MM.1S (cell line): Measurements from ENCODE around the gene APOF.

Experiments used
- DNase-seq: peaks from one replicate; pipeline ENCODE4 v3.0.0-alpha.2; 2015
- H2AFZ ChIP-seq: fragments of 300-600 bp; sonication (generic); 2 replicates; pipeline ENCODE4 v1.6.0; 2016; ENCODE audit warnings: antibody characterized with exemption, low read length
- H3F3A ChIP-seq: fragments of 300-600 bp; sonication (generic); 2 replicates; pipeline ENCODE4 v1.6.1; 2016; ENCODE audit warnings: mild to moderate bottlenecking, antibody characterized with exemption, low read length, moderate library complexity, mixed read lengths; ENCODE audit not compliant: insufficient read depth
- H3K27ac ChIP-seq: fragments of 300-600 bp; sonication (generic); 2 replicates; pipeline ENCODE4 v1.5.1; 2016; ENCODE audit warnings: mild to moderate bottlenecking, low read length
- H3K27me3 ChIP-seq: fragments of 300-600 bp; sonication (generic); replicated peaks from 2 replicates; pipeline ENCODE4 v1.6.0; 2016; ENCODE audit warnings: low read length; ENCODE audit not compliant: insufficient read depth
- H3K36me3 ChIP-seq: fragments of 300-600 bp; sonication (generic); replicated peaks from 2 replicates; pipeline ENCODE4 v1.6.1; 2016; ENCODE audit warnings: mild to moderate bottlenecking, low read length, mixed read lengths; ENCODE audit not compliant: insufficient read depth
- H3K4me1 ChIP-seq: fragments of 300-600 bp; sonication (generic); 2 replicates; pipeline ENCODE4 v1.6.1; 2016; ENCODE audit warnings: low read length, mixed read lengths
- H3K4me2 ChIP-seq: fragments of 300-600 bp; sonication (generic); 2 replicates; pipeline ENCODE4 v1.6.0; 2016; ENCODE audit warnings: low read depth, low read length
- H3K4me3 ChIP-seq: fragments of 300-600 bp; sonication (generic); 2 replicates; pipeline ENCODE4 v1.5.1; 2016; ENCODE audit warnings: low read length, mixed read lengths
- H3K79me2 ChIP-seq: fragments of 300-600 bp; sonication (generic); 2 replicates; pipeline ENCODE4 v1.6.1; 2016; ENCODE audit warnings: mixed run types, low read length, mixed read lengths
- H3K9ac ChIP-seq: fragments of 300-600 bp; sonication (generic); 2 replicates; pipeline ENCODE4 v1.6.1; 2016; ENCODE audit warnings: low read length, mixed read lengths
- H3K9me2 ChIP-seq: fragments of 300-600 bp; sonication (generic); replicated peaks from 2 replicates; pipeline ENCODE4 v1.6.1; 2016; ENCODE audit warnings: mild to moderate bottlenecking, low read length, mixed read lengths; ENCODE audit not compliant: insufficient read depth
- H3K9me3 ChIP-seq: fragments of 300-600 bp; sonication (generic); replicated peaks from 2 replicates; pipeline ENCODE4 v1.6.1; 2016; ENCODE audit warnings: mild to moderate bottlenecking, low read length, mixed read lengths; ENCODE audit not compliant: insufficient read depth
- H4K20me1 ChIP-seq: fragments of 300-600 bp; sonication (generic); 2 replicates; pipeline ENCODE4 v1.6.1; 2016; ENCODE audit warnings: mild to moderate bottlenecking, low read length, moderate library complexity, mixed read lengths; ENCODE audit not compliant: insufficient read depth
- CTCF ChIP-seq: fragments of 300-600 bp; sonication (generic); IDR thresholded peaks from 2 replicates; pipeline ENCODE4 v1.5.1; 2016; ENCODE audit warnings: antibody characterized with exemption, low read length, mixed read lengths
- EZH2 ChIP-seq: fragments of 300-600 bp; sonication (generic); optimal IDR thresholded peaks from 2 replicates; pipeline ENCODE3; 2017; ENCODE audit warnings: low read depth, mild to moderate bottlenecking, antibody characterized with exemption, low read length, mixed read lengths
- EZH2phosphoT487 ChIP-seq: fragments of 300-600 bp; sonication (generic); IDR thresholded peaks from 2 replicates; pipeline ENCODE4 v1.6.1; 2018; ENCODE audit warnings: antibody characterized with exemption, low read length

Gene APOF

DNA sequence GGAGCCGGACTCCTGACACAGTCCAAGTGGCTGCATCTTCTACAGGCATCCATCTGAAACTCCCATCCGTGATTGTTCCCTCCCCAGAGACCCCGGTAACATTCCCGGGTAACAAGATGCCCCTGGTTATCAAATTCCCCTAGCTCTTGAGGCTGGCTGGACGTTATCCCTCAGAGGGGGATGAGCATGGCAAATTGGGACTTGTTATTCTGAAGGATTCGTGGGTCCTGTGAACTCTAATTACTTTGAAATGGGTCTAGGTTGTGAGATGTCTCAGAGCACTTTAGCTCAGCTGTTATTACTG, 28.2 kb downstream of the APOF start:
- Histone ChIP-seq H3F3A (peaks cover 28% of the 10 kb centered on the region), H3K9me2 (no peaks in the 10 kb centered on the region), H3K27me3 (no peaks in the 10 kb centered on the region), H3K9ac (peak overlapping the region; percentile 95), H3K27ac (peak overlapping the region; percentile 90), H3K4me3 (peak overlapping the region; percentile 89), H4K20me1 (no peaks in the 10 kb centered on the region), H3K79me2 (peaks cover 22% of the 10 kb centered on the region), H3K36me3 (no peaks in the 10 kb centered on the region), H3K4me2 (peak overlapping the region; percentile 70), H2AFZ (peak overlapping the region; percentile 92), H3K4me1 (peaks cover 36% of the 10 kb centered on the region), H3K9me3 (no peaks in the 10 kb centered on the region)
- no peak for DNase-seq
- TF ChIP-seq EZH2phosphoT487 (no peak), CTCF (no peak), EZH2 (no peak)

DNA sequence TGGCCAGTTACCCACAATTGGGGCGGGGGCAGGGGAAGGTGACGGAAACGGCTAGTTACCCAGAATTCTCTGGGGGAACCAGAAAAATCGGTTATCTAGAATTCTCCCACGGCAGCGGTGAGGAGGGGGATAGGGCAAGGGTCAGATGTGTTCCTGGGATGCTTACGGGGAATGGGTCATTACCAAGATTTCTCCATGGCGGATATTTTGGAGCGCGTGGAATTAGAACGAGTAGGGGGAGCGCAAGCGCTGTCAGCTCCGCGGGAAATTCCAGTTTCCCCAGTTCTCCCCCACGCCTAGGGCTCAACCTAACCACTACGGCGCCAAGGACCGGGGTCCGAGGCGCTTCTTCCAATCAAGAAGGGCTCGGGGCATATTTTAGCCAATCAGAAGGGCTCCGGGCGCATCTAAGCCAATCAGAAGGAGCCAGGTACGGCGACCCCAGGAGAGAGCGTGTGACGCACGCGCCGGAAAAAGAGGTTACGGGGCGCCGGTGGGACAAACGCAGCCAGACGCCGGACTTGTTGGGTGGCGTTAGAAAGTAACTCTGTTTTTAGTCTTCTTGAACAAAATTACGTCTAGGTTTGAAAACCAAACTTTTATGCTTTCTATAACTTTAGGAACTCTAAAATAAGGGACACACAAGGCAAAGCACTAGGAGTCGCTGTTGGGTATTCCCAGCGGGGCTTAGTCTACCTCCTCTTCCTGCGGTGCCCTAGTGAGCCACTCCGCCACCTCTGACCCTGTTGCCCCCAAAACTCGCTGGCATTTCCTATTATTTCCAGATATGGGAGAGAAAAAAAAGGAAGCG, 28.8 kb downstream of the APOF start, which contains the start of gene PAN2:
Gene PAN2 (minus strand): TSS at position 322 of the 811 bp plus-strand sequence. CDS start 906 bp downstream, outside the sequence.
- peaks cover 22% of the 10 kb centered on the region for H3F3A ChIP-seq
- peak; percentile 98 for DNase-seq
- H3K27me3 ChIP-seq, result no peaks in the 10 kb centered on the region
- H3K9ac ChIP-seq, result peak within 1 kb of the TSS; percentile 95
- H3K36me3 ChIP-seq, result no peaks in the 10 kb centered on the region
- peak within 1 kb of the TSS; percentile 98 for H3K4me2 ChIP-seq
- peak; percentile 57 for TF ChIP-seq CTCF
- no peak for TF ChIP-seq EZH2
- peaks cover 16% of the 10 kb centered on the region for H3K79me2 ChIP-seq
- H4K20me1 ChIP-seq, result no peaks in the 10 kb centered on the region
- H3K9me2 ChIP-seq, result no peaks in the 10 kb centered on the region
- H3K4me3 ChIP-seq, result peak within 1 kb of the TSS; percentile 89
- peak within 1 kb of the TSS; percentile 90 for H3K27ac ChIP-seq
- peak within 1 kb of the TSS; percentile 92 for H2AFZ ChIP-seq
- no peaks in the 10 kb centered on the region for H3K9me3 ChIP-seq
- H3K4me1 ChIP-seq, result peaks cover 31% of the 10 kb centered on the region

GRCh38 chr12:56333197-56333678, 29.4 kb downstream of the APOF start:
- TF ChIP-seq CTCF, result no peak
- no peak for TF ChIP-seq EZH2
- no peak for TF ChIP-seq EZH2phosphoT487
- Histone ChIP-seq H3K4me3 (peak overlapping the region; percentile 89), H3K4me1 (peaks cover 28% of the 10 kb centered on the region), H2AFZ (peak overlapping the region; percentile 92), H3K27ac (peak overlapping the region; percentile 90), H3K36me3 (no peaks in the 10 kb centered on the region), H3F3A (peaks cover 17% of the 10 kb centered on the region), H3K9me2 (no peaks in the 10 kb centered on the region), H3K4me2 (peak overlapping the region; percentile 98), H3K9me3 (no peaks in the 10 kb centered on the region), H4K20me1 (no peaks in the 10 kb centered on the region), H3K9ac (peak overlapping the region; percentile 95), H3K79me2 (peaks cover 15% of the 10 kb centered on the region), H3K27me3 (no peaks in the 10 kb centered on the region)
- no peak for DNase-seq
